ENCODE results near the gene ZNF70. TPM values are rescaled to one million over a fixed set of nuclear protein-coding genes. Genes with fewer than 3 reads are reported as not detected.

Gene ZNF70
- total and polyA plus RNA-seq, 9 of the 15 experiments (the other 6 are each of a cell fraction or from before 2014, with no cell fraction given) = 0.14 to 3.3 (median 1.4) TPM

- Histone ChIP-seq H3K27me3 (ENCODE audit: control insufficient read depth in 2 of 2, insufficient read depth in 2 of 2, low read length in 2 of 2) (no peaks in the 10 kb centered on the region), H4K20me1 (replicated peaks; ENCODE audit: control insufficient read depth, insufficient read depth, low read length) (no peaks in the 10 kb centered on the region), H3K27ac (ENCODE audit: extremely low read depth, low read depth, low read length) (no peak overlapping the region), H3K9me3 (replicated peaks; ENCODE audit: control insufficient read depth, insufficient read depth, low read depth, low read length) (no peaks in the 10 kb centered on the region), H3K4me3 (no peak overlapping the region), H3K9me1 (ENCODE audit: control insufficient read depth, insufficient read depth, low read length) (no peaks in the 10 kb centered on the region), H3K4me1 (replicated peaks in 1 of 2; ENCODE audit: control insufficient read depth in 2 of 2, insufficient read depth in 2 of 2, low read length in 2 of 2) (peaks cover 0 to 3% of the 10 kb centered on the region in 2 experiments; a peak in 1 of 5 replicates), H3K9ac (ENCODE audit: insufficient read depth in 1 of 2, low read depth in 2 of 2, low read length in 2 of 2) (no peak overlapping the region), H3K79me2 (ENCODE audit: control insufficient read depth, insufficient read depth, low read length) (0 out of 3 replicates have a peak, but pooled peaks cover 6% of the 10 kb centered on the region), H2AFZ (ENCODE audit: low read depth, low read length) (no peak overlapping the region), H3K4me2 (ENCODE audit: insufficient read depth, low read length) (no peak overlapping the region), H3K36me3 (ENCODE audit: control insufficient read depth, insufficient read depth, low read length) (peaks cover 55% of the 10 kb centered on the region)
- intact Hi-C loops (cut with micrococcal nuclease) = no loop called here
- in situ Hi-C loops (cut with MboI) = no loop called here
- FAIRE-seq (no peak), DNase-seq (ENCODE audit: extremely low read depth in 1 of 4, low spot score in 3 of 4) (no peak), ATAC-seq (no peak)
- POLR2A ChIA-PET = no interaction called here
- CTCF ChIA-PET (ENCODE audit: low intra/inter-chr PET ratio) = no interaction called here
- WGBS (ENCODE audit: insufficient coverage, low coverage, missing lambda C conversion rate) = 81% methylated on average over 13 of the region's 19 CpGs
- TF ChIP-seq RBM34 (IDR thresholded peaks at IDR 0.05; ENCODE audit: borderline replicate concordance, insufficient read depth, low read length) (no peak), TCFL5 (CRISPR knock-in tag; conservative IDR thresholded peaks at IDR 0.05) (no peak), SIX5 (IDR thresholded peaks at IDR 0.05; ENCODE audit: borderline replicate concordance in 1 of 2, insufficient read depth in 1 of 2, low read depth in 1 of 2, low read length in 2 of 2) (no peak), HNRNPL (IDR thresholded peaks at IDR 0.05; ENCODE audit: low read depth, low read length) (no peak), TFE3 (CRISPR knock-in tag; IDR thresholded peaks at IDR 0.05) (no peak), ZNF57 (CRISPR knock-in tag; IDR thresholded peaks at IDR 0.05) (no peak), ZNF121 (CRISPR knock-in tag; conservative IDR thresholded peaks at IDR 0.05) (no peak), NELFE (IDR thresholded peaks at IDR 0.05; ENCODE audit: insufficient read depth, insufficient read length) (no peak), FOS (IDR thresholded peaks at IDR 0.05; ENCODE audit: extremely low read depth, insufficient read length) (no peak), NFE2L1 (tag; IDR thresholded peaks at IDR 0.05; ENCODE audit: borderline replicate concordance, low read depth) (no peak), JUN (IDR thresholded peaks at IDR 0.05; ENCODE audit: borderline replicate concordance, low read depth, low read length) (no peak), JUN (CRISPR knock-in tag; IDR thresholded peaks at IDR 0.05; ENCODE audit: borderline replicate concordance) (no peak), CC2D1A (IDR thresholded peaks at IDR 0.05) (no peak), HNRNPH1 (optimal IDR thresholded peaks at IDR 0.05; ENCODE audit: low read depth, low read length) (no peak), ZNF644 (tag; IDR thresholded peaks at IDR 0.05; ENCODE audit: low read depth) (no peak), ZNF140 (CRISPR knock-in tag; IDR thresholded peaks at IDR 0.05) (no peak), NCOA6 (IDR thresholded peaks at IDR 0.05) (no peak), ZKSCAN8 (CRISPR knock-in tag; IDR thresholded peaks at IDR 0.05) (no peak), SREBF1 (IDR thresholded peaks at IDR 0.05; ENCODE audit: borderline replicate concordance, low read depth, low read length) (no peak)
- no TSS peak for BruUV-seq (replicated peaks)
Measured at GRCh38 chr22:23695571-23696325, 55.2 kb downstream of the ZNF70 start.

All from K562 (cell line).